K562 (cell line): Measurements from ENCODE around the gene PIK3C2G.

Experiments used
- CBFA2T2 ChIP-seq: fragments of 450-650 bp; conservative IDR thresholded peaks from 2 replicates; pipeline ENCODE4 v1.6.1; 2017; ENCODE audit warnings: mild to moderate bottlenecking
- CEBPB ChIP-seq: fragments of 450-650 bp; IDR thresholded peaks from 2 replicates; pipeline ENCODE4 v1.6.1; 2016; ENCODE audit warnings: missing genetic modification characterization, missing compliant biosample characterization
- EWSR1 ChIP-seq: fragments of 450-650 bp; IDR thresholded peaks from 2 replicates; pipeline ENCODE4 v1.6.1; 2018; ENCODE audit warnings: borderline replicate concordance, mild to moderate bottlenecking, low read depth, moderate library complexity; ENCODE audit not compliant: partially characterized antibody
- GTF2F1 ChIP-seq: IDR thresholded peaks from 2 replicates; pipeline ENCODE4 v1.6.1; 2011; ENCODE audit warnings: low read depth, low read length, improper control_type of control experiment
- HMG20B ChIP-seq: fragments of 250-450 bp; sonication (Bioruptor Pico); IDR thresholded peaks from 2 replicates; pipeline ENCODE4 v1.5.0; 2021; ENCODE audit warnings: mild to moderate bottlenecking
- NFIC ChIP-seq: fragments of 450-650 bp; IDR thresholded peaks from 2 replicates; pipeline ENCODE4 v1.6.1; 2017; ENCODE audit warnings: mild to moderate bottlenecking, inconsistent platforms
- POLR2A ChIP-seq: fragments of 450-650 bp; conservative IDR thresholded peaks from 2 replicates; pipeline ENCODE4 v1.6.1; 2016
- TBP ChIP-seq: optimal IDR thresholded peaks from 2 replicates; pipeline ENCODE3; 2011; ENCODE audit warnings: low read depth, low read length, improper control_type of control experiment
- ZNF274 ChIP-seq: IDR thresholded peaks from 2 replicates; pipeline ENCODE4 v1.6.1; 2011; ENCODE audit warnings: low read depth, mild to moderate bottlenecking, low read length, moderate library complexity, borderline replicate concordance
- TF ChIP-seq, protein P1 (sequence below): fragments of 250-450 bp; sonication (Bioruptor Pico); IDR thresholded peaks from 2 replicates; pipeline ENCODE4 v1.5.0; 2020; ENCODE audit warnings: mild to moderate bottlenecking, borderline replicate concordance
- TF ChIP-seq, protein P2 (sequence below), 3 experiments: IDR thresholded peaks in 2 of 3; conservative IDR thresholded peaks in 1 of 3; 2 replicates each; pipeline ENCODE4 v1.5.1; 2011 to 2012; ENCODE audit warnings: low read length in 3 of 3, mild to moderate bottlenecking in 3 of 3, control low read depth in 2 of 3, improper control_type of control experiment in 1 of 3, inconsistent platforms in 1 of 3, low read depth in 1 of 3, mixed read lengths in 1 of 3, moderate library complexity in 1 of 3; ENCODE audit not compliant: insufficient read depth in 2 of 3
- TF ChIP-seq, protein P3 (sequence below), 2 experiments: fragments of 150-350 bp in 1 of 2; IDR thresholded peaks; 2 replicates each; pipeline ENCODE4 v1.6.1; 2012 to 2016; ENCODE audit warnings: low read depth in 2 of 2, low read length in 2 of 2, mild to moderate bottlenecking in 1 of 2, moderate library complexity in 1 of 2

DNA sequence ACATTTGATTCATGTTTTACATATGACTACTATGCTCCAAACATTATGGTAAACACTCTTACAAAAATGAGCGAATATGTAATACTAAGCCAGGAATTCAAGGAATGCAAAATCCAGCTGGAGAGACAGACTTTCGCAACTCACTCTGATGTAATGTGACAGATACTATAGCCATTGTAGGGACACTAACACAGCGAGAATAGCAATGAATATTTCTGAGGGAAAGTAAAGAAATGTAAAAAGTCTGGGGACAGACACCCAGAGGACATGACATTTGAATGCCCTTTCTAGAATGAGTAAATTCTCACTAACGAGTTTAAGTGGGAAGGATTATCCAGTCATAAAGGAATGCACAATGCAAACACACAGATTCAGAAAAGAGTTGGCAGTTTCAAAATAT lies 121.9 kb downstream of the PIK3C2G start:
- TF ChIP-seq NFIC, result no peak
- TF ChIP-seq, protein P1, sequence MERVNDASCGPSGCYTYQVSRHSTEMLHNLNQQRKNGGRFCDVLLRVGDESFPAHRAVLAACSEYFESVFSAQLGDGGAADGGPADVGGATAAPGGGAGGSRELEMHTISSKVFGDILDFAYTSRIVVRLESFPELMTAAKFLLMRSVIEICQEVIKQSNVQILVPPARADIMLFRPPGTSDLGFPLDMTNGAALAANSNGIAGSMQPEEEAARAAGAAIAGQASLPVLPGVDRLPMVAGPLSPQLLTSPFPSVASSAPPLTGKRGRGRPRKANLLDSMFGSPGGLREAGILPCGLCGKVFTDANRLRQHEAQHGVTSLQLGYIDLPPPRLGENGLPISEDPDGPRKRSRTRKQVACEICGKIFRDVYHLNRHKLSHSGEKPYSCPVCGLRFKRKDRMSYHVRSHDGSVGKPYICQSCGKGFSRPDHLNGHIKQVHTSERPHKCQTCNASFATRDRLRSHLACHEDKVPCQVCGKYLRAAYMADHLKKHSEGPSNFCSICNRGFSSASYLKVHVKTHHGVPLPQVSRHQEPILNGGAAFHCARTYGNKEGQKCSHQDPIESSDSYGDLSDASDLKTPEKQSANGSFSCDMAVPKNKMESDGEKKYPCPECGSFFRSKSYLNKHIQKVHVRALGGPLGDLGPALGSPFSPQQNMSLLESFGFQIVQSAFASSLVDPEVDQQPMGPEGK (CRISPR knock-in tag), result no peak
- no peak for TF ChIP-seq ZNF274
- TF ChIP-seq, protein P2, sequence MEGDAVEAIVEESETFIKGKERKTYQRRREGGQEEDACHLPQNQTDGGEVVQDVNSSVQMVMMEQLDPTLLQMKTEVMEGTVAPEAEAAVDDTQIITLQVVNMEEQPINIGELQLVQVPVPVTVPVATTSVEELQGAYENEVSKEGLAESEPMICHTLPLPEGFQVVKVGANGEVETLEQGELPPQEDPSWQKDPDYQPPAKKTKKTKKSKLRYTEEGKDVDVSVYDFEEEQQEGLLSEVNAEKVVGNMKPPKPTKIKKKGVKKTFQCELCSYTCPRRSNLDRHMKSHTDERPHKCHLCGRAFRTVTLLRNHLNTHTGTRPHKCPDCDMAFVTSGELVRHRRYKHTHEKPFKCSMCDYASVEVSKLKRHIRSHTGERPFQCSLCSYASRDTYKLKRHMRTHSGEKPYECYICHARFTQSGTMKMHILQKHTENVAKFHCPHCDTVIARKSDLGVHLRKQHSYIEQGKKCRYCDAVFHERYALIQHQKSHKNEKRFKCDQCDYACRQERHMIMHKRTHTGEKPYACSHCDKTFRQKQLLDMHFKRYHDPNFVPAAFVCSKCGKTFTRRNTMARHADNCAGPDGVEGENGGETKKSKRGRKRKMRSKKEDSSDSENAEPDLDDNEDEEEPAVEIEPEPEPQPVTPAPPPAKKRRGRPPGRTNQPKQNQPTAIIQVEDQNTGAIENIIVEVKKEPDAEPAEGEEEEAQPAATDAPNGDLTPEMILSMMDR (IDR thresholded peaks at IDR 0.05 in 2 of 3, conservative IDR thresholded peaks at IDR 0.05 in 1 of 3; ENCODE audit: insufficient read depth in 2 of 3, low read depth in 1 of 3, low read length in 3 of 3), result no peak
- TF ChIP-seq CEBPB (tag), result no peak
- TF ChIP-seq CBFA2T2, result no peak
- TF ChIP-seq EWSR1, result no peak
- no peak for TF ChIP-seq TBP
- TF ChIP-seq, protein P3, sequence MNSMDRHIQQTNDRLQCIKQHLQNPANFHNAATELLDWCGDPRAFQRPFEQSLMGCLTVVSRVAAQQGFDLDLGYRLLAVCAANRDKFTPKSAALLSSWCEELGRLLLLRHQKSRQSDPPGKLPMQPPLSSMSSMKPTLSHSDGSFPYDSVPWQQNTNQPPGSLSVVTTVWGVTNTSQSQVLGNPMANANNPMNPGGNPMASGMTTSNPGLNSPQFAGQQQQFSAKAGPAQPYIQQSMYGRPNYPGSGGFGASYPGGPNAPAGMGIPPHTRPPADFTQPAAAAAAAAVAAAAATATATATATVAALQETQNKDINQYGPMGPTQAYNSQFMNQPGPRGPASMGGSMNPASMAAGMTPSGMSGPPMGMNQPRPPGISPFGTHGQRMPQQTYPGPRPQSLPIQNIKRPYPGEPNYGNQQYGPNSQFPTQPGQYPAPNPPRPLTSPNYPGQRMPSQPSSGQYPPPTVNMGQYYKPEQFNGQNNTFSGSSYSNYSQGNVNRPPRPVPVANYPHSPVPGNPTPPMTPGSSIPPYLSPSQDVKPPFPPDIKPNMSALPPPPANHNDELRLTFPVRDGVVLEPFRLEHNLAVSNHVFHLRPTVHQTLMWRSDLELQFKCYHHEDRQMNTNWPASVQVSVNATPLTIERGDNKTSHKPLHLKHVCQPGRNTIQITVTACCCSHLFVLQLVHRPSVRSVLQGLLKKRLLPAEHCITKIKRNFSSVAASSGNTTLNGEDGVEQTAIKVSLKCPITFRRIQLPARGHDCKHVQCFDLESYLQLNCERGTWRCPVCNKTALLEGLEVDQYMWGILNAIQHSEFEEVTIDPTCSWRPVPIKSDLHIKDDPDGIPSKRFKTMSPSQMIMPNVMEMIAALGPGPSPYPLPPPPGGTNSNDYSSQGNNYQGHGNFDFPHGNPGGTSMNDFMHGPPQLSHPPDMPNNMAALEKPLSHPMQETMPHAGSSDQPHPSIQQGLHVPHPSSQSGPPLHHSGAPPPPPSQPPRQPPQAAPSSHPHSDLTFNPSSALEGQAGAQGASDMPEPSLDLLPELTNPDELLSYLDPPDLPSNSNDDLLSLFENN (IDR thresholded peaks at IDR 0.05; ENCODE audit: low read depth in 2 of 2, low read length in 2 of 2), result no peak
- no peak for TF ChIP-seq HMG20B (CRISPR knock-in tag)
- TF ChIP-seq GTF2F1, result no peak
- no peak for TF ChIP-seq POLR2A
